NAMALWA (cell line): ENCODE measurements around the gene SF3B2.
A peak's percentile ranks its signal among the peaks of the same experiment; 100 is the strongest.
"Not testable (repeated sequence)": the region's sequence is repeated elsewhere in the genome, so short reads cannot be mapped to it uniquely, and the experiment has no call there.

Experiments used
- DNase-seq: peaks from one replicate; pipeline ENCODE4 v3.0.0-alpha.2; 2015; ENCODE audit warnings: low spot score

Gene SF3B2

DNA sequence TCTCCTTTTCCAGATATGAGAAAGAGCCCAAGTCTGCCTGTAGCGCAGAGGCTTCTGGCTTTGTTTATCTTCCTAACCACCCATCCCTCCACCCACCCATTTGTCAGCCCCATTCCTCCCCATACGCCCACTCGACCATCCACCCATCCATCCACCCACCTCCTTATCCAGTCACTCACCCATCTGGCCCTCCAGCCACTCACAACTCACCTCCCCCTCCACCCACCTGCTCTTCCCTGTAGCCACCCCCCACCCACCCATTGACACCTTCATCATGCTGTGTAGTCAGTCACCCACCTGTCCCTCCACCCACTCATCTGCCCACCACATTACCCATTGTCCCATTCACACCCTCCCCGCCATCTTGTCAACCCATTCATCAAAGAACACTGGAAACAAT, 34.8 kb upstream of the SF3B2 start:
- no peak for DNase-seq

DNA sequence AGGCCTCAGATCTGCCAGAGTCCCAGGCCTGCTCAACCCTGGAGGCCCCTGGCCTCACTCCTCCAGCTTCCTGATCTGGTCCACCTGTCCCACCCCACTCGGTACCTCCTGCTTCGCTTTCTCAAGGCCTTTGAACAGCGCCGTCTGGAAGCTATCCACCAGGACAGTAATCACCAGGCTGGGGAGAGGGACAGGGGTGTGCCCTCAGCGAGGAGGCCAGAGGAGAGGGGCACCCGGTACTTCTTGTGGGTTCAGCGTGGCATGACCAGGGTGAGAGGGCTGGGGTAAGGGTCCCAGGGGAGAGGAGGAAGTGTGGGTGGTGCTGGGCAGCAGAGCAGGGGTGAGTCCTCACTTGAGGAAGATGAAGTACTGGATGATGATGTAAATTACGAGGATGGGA, 32.0 kb upstream of the SF3B2 start:
- DNase-seq, result no peak

DNA sequence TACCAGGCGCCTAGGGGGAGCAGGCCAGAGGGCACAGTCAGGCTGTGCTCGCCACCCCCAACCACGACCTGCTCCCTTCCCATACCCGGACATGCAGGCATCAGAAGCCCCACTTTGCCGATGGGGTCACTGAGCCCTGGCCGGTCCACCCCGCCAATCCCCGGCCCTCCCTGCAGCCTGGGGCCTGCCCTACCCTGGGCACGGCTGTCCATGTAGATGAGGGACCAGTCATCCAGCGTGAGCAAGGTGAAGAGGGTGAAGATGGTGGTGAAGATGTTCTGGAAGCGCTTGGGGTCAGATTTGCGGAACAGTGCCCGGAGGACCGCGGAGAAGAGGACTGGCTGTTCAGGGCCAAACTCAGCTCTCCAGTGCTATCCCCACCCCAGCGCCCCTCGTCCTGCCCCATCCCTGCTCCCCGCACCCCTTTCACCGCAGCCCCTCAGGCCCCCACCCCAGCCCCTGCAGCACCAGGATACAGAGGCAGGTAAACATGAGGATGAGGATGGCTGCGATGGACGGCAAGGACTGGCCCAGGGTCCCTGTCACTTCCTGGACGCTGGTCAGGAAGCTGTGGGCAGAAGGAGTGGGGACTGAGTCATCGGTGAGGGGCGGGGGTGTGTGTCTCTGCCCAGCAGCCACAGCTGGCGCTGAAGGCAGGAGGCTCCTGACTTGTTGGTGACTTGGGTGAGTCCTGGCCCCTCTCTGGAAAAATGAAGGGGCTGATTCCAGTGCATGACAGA, 31.4 kb upstream of the SF3B2 start:
- no peak for DNase-seq

DNA sequence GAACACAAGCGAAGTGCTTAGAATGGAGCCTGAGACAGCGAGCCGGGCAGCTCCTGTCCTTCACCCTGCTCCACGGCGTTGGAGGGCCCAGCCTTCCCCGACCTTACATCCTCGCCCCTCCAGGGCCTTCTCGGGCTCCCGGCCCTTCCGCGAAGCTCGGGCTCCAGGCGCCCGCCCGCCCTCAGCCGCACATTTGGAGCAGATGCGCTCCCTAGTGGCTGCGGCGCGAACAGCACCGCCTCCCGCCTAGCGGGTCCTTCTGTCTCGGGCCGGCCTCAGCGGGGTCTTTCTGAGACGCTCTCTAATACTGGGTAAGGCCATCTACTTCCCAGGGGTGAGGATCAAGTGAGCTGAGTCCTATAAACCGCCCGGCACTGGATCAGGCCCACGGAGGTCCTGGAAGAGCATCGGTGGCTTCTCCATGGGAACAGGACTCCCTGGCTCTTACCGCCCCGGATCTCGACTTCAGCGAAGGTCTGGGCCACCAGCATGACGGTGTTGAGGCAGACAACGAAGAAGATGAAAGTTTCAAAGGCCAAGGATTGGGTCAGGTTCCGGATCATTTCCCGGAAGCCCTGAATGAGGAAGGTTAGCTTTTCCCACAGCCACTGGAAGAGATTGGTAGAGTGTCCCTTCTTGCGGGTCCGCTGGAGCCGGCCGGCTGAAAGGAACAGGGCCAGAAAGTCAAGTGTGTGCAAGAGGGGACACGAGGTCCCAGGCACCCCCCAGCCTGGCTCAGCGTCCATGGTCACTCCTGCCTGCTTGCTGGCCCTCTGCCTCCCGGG, 29.6 kb upstream of the SF3B2 start:
- peak; percentile 82 for DNase-seq

DNA sequence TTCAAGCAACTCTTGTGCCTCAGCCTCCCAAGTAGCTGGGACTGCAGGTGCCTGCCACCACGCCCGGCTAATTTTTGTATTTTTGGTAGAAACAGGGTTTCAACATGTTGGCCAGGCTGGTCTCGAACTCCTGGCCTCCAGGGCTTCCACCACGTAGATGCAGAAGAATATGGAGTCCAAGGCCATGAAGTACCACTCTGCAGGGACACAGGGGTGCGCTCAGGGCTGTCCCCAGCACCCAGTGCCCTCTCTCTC, 29.1 kb upstream of the SF3B2 start:
- DNase-seq, result not testable (repeated sequence)

DNA sequence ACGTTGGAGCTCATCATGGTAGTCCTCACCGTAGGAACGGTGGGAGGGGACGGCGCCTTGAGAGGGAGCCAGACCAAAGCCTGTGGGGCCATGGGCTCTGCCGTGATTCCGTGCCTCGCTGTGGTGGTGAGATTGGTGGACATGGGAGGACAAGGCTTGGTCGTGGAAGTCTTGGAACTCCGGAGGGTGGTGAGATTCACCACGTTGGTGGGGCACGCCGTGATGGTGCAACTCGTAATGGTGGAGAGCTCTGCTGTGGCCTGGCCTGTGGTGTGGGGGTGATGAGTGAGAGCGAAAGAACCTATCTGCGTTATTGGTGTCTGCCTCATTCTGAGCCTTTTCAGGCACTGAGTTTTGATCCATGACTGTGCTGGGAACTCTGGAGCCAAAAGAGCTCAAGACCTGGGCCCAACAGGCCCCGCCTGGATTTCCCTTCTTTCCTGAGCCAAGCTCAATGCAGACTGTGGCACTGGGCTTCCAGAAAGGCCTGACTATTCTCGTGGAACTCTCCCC, 26.1 kb upstream of the SF3B2 start, which contains the start of gene CATSPER1:
CATSPER1 (minus strand) TSS at position 463 of the 513 bp plus-strand sequence; CDS start at position 363, 100 bp downstream.
- no peak for DNase-seq

DNA sequence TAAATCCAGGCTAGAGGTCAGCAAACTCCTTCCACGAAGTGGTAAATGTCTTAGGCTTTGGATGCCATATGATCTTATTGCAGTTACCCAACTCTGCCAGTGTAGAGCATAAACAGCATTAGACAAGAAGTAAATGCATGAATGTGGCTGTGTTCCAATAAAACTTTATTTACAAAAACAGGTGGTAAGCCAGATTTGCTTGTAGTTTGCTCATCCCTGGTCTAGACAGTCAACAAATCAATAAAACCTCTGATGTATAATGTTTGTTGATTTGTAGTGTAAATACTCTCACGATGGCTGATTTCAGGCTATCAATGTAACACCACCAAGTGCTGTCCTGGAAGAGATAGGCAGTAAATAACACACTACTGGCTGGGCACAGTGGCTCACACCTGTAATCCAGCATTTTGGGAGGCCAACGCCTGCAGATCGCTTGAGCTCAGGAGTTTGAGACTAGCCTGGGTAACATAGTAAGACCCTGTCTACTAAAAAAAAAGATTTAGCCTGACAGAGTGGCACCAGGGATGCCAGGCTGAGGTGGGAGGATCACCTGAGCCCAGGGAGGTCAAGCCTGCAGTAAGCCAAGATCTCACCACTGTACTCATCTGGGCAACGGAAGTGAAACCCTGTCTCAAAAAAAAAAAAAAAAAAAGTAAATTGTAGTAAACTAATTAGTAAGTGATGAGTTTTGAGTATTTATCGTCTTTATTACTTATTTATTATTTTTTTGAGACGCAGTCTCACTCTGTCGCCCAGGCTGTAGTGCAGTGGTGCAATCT, 19.0 kb upstream of the SF3B2 start:
- DNase-seq, result peak; percentile 65

DNA sequence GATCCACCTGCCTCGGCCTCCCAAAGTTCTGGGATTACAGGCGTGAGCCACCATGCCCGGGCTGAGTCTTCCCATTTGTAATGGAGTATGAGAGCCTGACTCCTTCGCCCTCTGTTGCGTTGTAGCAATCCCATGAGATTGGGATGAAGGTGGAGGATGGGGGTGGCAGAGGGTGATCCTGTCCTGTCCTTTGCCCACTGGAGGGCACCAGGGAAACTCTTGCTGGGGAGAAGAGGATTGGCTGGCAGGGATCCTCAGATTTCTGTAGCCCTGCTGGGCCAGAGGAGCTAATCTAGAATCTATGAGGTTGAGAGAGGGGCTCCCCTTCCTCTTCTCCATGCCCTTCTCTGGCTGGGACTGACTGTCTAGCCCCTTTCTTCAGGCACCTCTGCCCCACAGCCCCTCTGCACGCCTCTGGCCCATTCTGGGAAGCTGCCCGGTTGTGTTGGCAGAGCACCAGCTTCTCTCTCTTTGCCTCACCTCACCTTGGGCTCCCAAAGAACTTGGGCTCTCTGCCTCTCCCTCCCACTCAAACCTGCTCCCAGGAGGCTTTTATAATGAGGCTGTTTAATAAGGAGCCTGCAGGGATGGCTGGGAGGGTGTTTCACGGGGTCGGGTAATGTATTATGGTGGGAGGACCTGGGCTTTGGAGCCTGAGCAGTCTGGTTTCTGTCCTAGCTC, 16.4 kb upstream of the SF3B2 start:
- DNase-seq, result no peak

DNA sequence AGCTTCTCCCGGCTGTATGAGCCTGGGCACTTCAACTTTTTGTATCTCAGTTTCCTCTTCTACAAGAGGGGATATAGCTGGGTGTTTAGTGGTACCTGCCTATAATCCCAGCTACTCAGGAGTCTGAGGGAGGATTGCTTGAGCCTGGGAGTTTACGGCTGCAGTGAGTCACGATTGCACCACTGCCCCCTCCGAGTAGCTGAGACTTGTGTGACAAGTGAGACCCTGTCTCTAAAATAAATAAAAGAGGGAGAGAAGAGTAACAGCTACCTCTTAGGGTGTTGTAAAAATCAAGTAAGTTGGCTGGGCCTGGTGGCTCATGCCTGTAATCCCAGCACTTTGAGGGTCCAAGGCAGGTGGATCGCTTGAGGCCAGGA, 15.8 kb upstream of the SF3B2 start:
- DNase-seq, result no peak

DNA sequence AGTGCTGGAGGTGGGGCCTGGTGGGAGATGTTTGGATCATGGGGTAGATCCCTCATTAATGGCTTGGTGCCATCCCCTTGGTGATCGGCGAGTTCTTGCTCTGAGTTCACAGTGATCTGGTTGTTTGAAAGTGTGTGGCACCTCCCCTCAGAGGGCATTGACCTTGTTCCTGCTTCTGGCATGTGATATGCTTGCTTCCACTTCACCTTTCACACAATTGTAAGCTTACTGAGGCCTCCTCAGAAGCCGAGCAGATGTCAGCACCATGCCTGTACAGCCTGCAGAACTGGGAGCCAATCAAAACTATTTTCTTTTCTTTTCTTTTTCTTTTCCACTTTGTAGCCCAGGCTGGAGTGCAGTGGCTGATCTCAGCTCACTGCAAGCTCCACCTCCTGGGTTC, 14.8 kb upstream of the SF3B2 start:
- DNase-seq, result no peak

DNA sequence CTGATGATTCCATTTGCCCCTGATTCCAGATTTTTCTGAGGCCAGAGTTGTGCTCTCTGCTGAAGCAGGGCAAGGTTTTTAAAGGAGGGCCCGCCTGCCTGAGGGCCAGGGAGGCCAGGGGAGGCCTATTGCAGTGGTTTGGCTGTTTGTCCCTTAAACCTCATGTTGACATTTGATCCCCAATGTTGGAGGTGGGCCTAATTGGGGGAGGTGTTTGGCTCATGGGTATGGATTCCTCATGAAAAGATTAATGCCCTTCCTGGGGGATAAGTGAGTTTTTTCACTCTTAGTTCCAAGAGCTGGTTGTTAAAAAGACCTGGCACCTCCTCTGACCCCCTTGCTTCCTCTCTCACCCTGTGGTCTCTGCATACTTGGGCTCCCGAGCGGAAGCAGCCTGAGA, 12.4 kb upstream of the SF3B2 start:
- no peak for DNase-seq

DNA sequence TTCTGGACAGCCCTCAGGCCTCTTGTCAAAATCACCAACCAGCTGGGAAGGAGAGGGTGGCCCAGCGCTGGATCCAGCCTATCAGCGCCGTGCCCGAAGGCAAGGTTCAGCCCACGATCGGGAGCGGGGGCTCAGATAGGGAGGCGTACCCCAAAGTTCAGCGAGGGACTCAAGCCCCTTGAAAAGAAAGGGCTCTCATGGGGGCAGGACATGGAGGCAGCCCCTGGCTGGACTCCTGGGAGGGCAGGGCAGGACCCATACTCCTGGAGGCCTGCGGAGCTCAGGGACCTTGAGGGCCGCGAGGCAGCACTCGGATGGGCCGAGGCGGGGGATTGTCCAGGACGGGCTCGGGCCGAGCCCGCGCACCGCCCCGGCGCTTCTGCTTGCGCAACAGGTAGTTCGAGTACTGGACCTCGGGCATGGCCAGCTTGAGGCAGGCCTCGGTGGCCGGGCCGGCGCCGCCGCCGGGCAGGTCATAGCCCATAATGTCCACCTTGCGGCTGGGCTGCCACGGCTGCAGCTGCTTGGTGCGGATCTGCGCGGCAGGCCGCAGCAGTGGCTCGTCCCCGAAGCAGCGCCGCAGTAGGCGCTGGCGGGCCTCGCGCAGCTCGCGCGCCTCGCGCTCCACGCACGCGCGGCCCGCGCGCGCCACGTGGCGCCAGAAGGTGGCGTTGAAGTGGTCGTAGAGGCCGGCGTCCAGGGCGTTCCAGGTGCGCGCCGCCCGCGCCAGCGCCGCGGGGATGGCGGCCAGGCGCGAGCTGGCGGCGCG, 9.8 kb upstream of the SF3B2 start:
- no peak for DNase-seq

DNA sequence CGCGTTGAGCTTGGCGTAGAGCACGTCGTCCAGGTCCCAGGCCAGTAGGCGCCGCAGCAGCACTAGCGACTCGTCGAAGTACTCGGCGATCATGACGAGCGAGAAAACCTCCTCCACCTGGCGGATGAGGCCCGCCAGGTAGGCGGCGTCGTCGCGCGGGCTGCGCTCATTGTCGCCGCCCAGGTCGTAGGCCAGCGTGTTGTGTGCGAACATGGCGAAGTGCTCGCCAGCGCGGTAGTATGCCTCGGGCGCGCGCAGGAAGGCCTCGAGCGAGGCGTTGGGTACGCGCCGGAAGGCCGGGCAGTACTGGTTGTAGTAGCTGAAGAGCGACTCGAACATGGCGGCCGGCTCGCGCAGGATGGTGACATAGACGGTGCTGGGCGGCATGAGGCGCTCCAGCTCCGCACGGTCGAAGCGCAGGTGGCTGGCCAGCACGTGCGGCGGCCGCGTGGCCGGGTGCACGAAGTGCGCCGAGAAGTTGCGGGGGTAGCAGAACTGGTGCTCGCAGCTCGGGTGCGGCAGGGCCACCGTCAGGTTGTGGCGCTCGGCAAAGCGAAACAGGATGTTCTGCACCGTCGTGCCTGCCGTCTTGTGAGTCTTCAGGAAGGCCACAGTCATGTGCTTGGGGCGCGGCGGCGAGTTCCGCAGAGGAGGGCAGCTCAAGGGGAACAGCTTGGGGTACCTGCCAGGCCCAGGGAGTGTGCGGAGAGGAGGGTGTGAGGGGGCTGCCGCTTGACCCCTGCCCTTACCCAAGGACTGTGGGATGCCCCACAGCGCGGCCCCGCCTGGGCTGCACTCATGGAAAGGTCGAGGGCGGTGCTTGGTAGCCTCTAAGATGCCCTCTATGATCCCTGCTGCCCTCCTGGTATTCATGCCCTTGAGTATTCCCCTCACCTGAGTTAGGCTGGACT, 8.9 kb upstream of the SF3B2 start:
- DNase-seq, result no peak

DNA sequence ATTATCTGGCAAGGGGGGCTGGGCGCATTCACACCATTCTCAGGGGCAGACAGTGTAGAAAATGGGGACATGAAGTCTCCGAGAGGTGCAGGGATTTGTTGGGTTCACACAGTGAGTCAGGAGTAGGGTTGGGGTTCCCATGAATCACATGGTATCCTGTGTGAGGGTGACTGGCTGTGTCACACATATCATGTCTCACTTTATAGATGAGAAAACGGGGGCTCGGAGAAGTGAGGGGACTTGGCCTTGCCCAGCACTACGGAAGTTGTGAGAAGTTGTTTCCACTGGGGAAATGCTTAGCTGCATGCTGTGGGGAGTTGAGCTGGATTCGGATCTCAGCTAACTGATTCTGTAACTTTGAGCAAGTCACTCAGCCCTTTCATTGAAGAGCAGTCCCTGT, 7.4 kb upstream of the SF3B2 start:
- DNase-seq, result no peak

DNA sequence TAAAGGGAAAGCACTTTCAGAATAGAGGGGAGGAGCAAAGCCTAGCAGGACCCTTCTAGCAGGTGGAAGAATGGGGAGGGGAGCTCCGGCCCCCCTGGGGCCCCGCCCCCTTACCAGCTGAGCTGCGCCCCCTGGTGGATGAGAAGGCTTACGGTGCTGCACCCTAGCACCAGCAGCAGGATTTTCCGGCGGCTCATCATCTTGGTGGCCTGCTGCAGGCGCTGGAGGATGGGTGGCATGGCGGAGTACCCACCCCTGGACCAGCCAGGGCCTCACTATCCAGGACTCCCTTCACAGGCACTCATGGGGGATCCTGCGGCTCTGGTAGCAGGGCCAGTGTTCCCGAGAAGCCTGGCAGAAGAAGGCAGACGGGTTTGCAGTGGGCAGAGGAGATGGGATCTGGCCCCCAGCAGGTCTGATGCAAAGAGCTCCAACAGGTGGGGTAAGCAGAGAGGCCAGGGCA, 7.0 kb upstream of the SF3B2 start:
- peak; percentile 92 for DNase-seq

DNA sequence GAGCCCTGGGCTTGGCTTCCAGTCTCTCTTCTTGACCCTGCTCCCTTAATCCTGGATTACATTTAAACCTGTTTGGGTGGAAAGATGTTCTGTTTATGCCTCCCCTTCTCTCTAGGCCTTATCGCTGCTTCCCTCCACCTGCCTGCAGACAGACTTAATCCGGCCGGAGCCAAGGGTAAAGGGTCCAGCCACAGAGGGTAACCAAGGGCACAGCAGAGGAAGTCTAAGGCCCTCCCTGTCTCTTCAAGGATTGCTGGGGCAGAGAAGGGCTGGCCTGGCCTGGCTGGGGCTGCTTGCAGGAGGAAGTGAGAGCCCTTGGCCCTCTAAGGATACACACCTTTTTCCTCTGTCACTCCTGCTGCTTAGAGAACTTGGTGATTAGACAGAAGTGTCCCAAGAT, 5.3 kb upstream of the SF3B2 start:
- no peak for DNase-seq

DNA sequence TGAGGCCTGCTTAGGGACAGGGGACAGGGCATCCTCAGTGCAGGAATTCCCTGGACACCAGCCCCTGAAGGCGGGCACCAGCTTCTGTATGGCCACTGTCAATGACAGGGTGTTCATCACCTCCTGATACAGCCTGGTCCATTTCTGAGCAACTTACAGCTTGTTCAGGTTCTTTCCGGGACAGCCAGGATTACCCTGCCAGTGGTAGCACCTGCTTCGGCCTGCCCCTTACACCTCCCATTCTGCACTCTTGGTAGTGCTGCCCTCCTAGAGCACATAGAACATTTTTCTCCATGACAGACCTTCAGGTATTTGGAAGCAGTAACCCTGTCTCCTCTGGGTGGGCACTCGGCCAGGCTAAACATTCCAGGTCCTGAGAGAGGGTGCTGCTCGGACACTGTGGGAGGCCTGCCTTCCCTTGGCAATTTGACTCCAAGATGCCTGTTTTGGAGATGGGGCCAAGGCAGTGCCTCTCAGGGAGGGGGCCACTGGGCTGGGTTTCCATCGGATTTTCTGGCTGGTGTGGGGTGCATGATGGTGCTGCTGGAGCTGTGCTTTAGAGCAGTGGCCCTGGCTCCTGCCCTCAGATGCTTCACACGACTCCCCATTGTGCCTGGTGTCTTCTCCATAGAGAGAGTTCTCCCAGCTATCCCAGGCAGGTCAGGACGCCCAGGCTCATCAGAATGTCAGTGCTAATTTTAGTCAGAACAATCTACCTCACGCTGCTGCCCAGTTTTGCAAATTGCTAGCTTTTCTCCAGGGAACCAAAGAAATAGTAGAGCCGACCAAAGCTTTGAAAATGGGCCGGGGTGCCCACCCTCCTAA, 4.4 kb upstream of the SF3B2 start:
- DNase-seq, result no peak

DNA sequence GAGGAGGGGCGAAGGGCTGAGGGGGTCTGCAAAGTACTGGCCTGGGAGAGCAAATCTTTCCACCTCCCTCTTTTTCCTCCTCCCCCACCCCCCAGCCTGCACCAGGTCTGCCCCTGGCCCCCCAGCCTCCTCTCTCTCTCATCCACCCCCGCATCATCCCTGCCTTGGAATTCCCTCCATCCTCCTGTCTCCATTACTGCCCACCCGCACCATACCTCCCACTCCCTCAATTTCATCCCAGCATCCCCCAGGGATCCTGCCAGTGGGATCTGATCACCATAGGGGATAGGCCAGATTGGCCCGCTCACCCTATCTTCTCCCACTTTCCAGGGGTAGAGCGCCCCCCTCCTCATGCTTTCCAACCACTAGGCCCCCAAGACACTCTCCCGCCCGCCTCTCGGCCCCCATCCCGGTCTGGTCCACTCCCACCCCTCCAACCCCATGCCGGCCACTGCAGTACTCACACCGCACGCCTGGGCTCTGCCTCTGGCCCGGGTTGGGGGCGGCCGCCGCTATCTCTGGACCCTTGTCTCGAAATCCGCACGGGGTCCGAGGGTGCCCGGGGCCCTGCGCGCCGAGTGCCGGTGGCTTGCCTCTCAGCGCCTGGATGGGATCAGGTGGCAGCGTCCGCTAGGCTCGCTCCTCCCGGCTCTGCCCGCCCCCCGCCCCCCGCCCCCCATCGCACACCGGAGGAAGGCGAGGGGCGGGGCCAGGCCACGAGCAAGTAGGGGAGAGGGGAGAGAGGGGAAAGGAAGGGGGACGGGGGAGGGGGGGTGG, 3.4 kb upstream of the SF3B2 start, which contains the start of gene GAL3ST3:
GAL3ST3 (minus strand) TSS at position 615 of the 777 bp plus-strand sequence. CDS start 3,746 bp downstream, outside the sequence.
- no peak for DNase-seq
